Measurements from ENCODE around the gene TENT5A. TPM values are rescaled to one million over a fixed set of nuclear protein-coding genes. Genes with fewer than 3 reads are reported as not detected.

TENT5A gene
- 25.8 to 57.9 TPM (median 27.9 TPM) in 3 replicates for total RNA-seq
- long read RNA-seq, full-length matches to known transcripts, result 54 of 66 reads
- long read RNA-seq, partial matches to known transcripts, result 8 of 66 reads
- long read RNA-seq, other reads (novel, unspliced or antisense), result 4 of 66 reads

DNA sequence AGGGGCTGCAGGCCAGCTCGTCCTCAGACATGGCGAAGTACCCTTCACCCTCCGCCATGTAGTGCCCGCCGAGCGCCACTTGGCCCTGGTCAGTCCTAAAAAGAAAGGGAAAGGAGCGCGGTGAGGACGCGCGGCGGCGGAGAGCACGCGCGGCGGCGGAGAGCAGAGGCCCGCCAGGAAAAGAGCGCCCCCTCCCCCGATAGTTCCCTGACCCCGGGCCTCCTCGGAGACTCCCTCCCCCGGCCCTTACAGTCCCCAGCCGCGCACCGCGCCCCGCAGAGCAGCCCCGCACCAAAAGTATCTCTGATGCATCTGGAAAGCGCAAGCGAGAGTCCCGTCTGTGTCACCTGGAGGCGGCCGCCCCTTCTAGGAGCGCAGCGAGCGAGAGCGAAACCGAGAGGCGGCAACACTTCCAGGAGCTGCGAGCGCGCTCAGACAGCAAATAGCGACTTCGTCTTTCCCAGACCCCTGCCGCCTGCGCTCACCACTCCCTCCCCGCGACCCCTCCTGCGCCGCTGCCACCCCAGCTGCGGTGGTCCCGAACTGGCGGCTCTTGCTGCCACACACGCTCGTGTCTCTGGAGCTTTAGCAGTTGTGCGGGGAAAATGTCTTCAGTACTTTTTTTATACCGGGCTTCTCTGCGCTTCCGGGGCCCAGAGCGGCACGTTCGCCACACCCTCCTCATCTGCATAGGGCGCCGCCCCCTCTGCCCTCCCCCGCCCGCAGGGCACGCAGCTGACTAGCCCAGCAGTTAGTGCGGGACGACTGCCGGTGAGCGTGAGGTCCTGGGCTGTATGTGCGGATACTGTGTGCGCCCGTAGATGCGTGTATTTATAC lies at the start of gene TENT5A:
TENT5A (minus strand) TSS at position 598 of the 837 bp plus-strand sequence; CDS start at position 58, 540 bp downstream.
- peaks cover 21% of the 10 kb centered on the region for H3K36me3 Mint-ChIP-seq (ENCODE audit: low read depth)

DNA sequence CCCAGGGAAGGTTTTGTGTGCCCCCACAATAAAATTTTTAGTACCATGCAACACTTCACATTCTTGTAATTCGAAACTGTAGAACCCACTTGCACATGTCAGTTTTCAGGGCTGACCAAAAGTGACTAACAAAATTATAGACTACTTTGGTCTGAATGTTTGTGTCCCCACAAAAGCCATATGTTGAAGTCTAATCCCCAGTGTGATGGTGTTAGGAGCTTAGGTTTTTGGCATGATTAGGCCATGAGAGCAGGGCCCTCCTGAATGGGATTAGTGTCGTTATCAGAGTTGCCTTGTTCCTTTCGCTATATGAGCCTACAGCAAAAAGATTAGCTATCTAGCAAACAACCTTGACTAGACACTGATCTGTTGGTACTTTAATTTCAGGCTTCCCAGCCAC lies 49.0 kb upstream of the TENT5A start:
- Mint-ChIP-seq H3K36me3 (ENCODE audit: low read depth) (no peaks in the 10 kb centered on the region), H3K4me1 (ENCODE audit: low read depth) (peaks cover 6% of the 10 kb centered on the region), H3K27me3 (ENCODE audit: low read depth) (no peaks in the 10 kb centered on the region), H3K4me3 (ENCODE audit: unreplicated experiment) (no peak overlapping the region), H3K9me3 (ENCODE audit: low read depth) (no peaks in the 10 kb centered on the region), H3K27ac (ENCODE audit: unreplicated experiment) (no peak overlapping the region)
- DNase-seq (ENCODE audit: low spot score), result no peak
- TF ChIP-seq, protein P1, sequence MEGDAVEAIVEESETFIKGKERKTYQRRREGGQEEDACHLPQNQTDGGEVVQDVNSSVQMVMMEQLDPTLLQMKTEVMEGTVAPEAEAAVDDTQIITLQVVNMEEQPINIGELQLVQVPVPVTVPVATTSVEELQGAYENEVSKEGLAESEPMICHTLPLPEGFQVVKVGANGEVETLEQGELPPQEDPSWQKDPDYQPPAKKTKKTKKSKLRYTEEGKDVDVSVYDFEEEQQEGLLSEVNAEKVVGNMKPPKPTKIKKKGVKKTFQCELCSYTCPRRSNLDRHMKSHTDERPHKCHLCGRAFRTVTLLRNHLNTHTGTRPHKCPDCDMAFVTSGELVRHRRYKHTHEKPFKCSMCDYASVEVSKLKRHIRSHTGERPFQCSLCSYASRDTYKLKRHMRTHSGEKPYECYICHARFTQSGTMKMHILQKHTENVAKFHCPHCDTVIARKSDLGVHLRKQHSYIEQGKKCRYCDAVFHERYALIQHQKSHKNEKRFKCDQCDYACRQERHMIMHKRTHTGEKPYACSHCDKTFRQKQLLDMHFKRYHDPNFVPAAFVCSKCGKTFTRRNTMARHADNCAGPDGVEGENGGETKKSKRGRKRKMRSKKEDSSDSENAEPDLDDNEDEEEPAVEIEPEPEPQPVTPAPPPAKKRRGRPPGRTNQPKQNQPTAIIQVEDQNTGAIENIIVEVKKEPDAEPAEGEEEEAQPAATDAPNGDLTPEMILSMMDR (IDR thresholded peaks at IDR 0.05), result no peak

More for the DNA sequence above, at the start of gene TENT5A:
- H3K9me3 Mint-ChIP-seq (ENCODE audit: low read depth), result no peaks in the 10 kb centered on the region
- H3K27ac Mint-ChIP-seq (ENCODE audit: unreplicated experiment), result peak within 1 kb of the TSS; percentile 99
- DNase-seq (ENCODE audit: low spot score), result peak; percentile 97
- H3K27me3 Mint-ChIP-seq (ENCODE audit: low read depth), result no peaks in the 10 kb centered on the region
- TF ChIP-seq, protein P1 (IDR thresholded peaks at IDR 0.05), result peak; percentile 64
- peaks cover 38% of the 10 kb centered on the region for H3K4me1 Mint-ChIP-seq (ENCODE audit: low read depth)
- H3K4me3 Mint-ChIP-seq (ENCODE audit: unreplicated experiment), result peak within 1 kb of the TSS; percentile 86

DNA sequence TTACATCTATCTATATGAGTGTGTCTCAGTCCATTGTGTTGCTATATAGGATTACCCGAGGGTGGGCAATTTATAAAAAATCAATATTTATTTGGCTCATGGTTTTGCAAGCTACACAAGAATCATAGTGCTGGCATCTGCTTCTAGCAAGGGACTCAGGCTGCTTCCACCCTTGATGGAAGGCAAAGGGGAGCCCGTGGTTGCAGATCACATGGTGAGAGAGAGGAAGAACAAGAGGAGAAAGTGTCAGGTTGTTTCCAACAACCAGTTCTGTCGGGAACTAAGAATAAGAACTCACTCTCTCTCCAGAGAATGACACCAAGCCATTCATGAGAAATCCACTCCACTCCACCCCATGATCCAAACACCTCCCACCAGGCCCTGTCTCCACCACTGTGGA lies 48.2 kb upstream of the TENT5A start:
- H3K36me3 Mint-ChIP-seq (ENCODE audit: low read depth), result no peaks in the 10 kb centered on the region
- no peaks in the 10 kb centered on the region for H3K27me3 Mint-ChIP-seq (ENCODE audit: low read depth)
- no peak for DNase-seq (ENCODE audit: low spot score)
- H3K9me3 Mint-ChIP-seq (ENCODE audit: low read depth), result peaks cover 6% of the 10 kb centered on the region
- no peak overlapping the region for H3K4me3 Mint-ChIP-seq (ENCODE audit: unreplicated experiment)
- TF ChIP-seq, protein P1 (IDR thresholded peaks at IDR 0.05), result no peak
- H3K4me1 Mint-ChIP-seq (ENCODE audit: low read depth), result peaks cover 6% of the 10 kb centered on the region
- H3K27ac Mint-ChIP-seq (ENCODE audit: unreplicated experiment), result no peak overlapping the region

DNA sequence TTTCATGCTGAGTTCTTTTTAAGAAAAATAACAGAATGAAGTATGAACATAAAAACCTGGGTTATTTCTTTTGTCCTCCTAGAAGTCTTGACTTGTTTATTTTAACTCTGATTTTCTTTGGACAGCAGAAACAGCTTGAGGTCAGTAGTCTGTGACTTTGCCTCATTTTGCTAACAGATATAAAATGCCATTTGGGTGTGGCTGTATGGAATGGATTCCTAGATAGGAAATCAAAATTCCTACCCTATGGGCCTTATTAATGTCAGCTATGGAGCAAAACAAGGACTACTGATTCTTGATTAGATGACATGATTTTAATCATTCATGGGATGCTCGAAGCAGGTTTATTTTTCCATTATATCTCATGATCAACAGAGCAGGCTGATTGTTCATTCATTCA lies 46.8 kb upstream of the TENT5A start:
- no peak overlapping the region for H3K27ac Mint-ChIP-seq (ENCODE audit: unreplicated experiment)
- H3K9me3 Mint-ChIP-seq (ENCODE audit: low read depth), result peaks cover 9% of the 10 kb centered on the region
- H3K27me3 Mint-ChIP-seq (ENCODE audit: low read depth), result no peaks in the 10 kb centered on the region
- no peaks in the 10 kb centered on the region for H3K36me3 Mint-ChIP-seq (ENCODE audit: low read depth)
- TF ChIP-seq, protein P1 (IDR thresholded peaks at IDR 0.05), result no peak
- DNase-seq (ENCODE audit: low spot score), result no peak
- H3K4me3 Mint-ChIP-seq (ENCODE audit: unreplicated experiment), result no peak overlapping the region
- H3K4me1 Mint-ChIP-seq (ENCODE audit: low read depth), result peaks cover 6% of the 10 kb centered on the region

DNA sequence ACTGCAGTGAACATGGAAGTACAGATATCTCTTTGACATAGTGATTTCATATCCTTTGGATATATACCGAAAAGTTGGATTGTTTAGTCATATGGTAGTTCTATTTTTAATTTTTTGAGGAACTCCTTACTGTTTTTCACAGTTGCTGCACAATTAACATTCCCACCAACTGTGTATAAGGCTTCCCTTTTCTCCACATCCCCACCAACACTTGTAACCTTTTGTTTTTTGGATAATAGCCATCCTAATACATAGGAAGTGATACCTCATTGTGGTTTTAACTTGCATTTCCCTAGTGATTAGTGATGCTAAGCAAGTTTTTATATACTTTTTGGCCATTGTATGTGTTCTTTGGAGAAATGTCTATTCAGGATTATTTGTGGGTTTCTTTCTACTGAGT lies 45.1 kb upstream of the TENT5A start:
- Mint-ChIP-seq H3K27ac (ENCODE audit: unreplicated experiment) (no peak overlapping the region), H3K27me3 (ENCODE audit: low read depth) (no peaks in the 10 kb centered on the region), H3K36me3 (ENCODE audit: low read depth) (no peaks in the 10 kb centered on the region), H3K4me3 (ENCODE audit: unreplicated experiment) (no peak overlapping the region), H3K9me3 (ENCODE audit: low read depth) (peaks cover 9% of the 10 kb centered on the region), H3K4me1 (ENCODE audit: low read depth) (peaks cover 6% of the 10 kb centered on the region)
- DNase-seq (ENCODE audit: low spot score), result no peak
- TF ChIP-seq, protein P1 (IDR thresholded peaks at IDR 0.05), result no peak
